Loucy (cell line): ENCODE results near the gene AKR1B15.
"Not testable (repeated sequence)": the region's sequence is repeated elsewhere in the genome, so short reads cannot be mapped to it uniquely, and the experiment has no call there.

Experiments
- H2AFZ ChIP-seq: fragments of 200-600 bp; sonication (generic); 2 replicates; pipeline ENCODE4 v1.6.0; 2016; ENCODE audit warnings: antibody characterized with exemption, mild to moderate bottlenecking, low read length, moderate library complexity
- H3F3A ChIP-seq: fragments of 200-600 bp; 2 replicates; pipeline ENCODE4 v1.6.0; 2016; ENCODE audit warnings: antibody characterized with exemption, low read depth, mild to moderate bottlenecking
- H3K27me3 ChIP-seq: fragments of 200-600 bp; sonication (generic); 2 replicates; pipeline ENCODE4 v1.6.1; 2014; ENCODE audit warnings: low read length, mild to moderate bottlenecking; ENCODE audit not compliant: insufficient read depth, poor library complexity, severe bottlenecking
- H3K36me3 ChIP-seq: fragments of 200-600 bp; sonication (generic); 2 replicates; pipeline ENCODE4 v1.6.1; 2016; ENCODE audit warnings: low read length; ENCODE audit not compliant: insufficient read depth
- H3K4me1 ChIP-seq: fragments of 200-600 bp; sonication (generic); 2 replicates; pipeline ENCODE4 v1.5.1; 2014; ENCODE audit warnings: low read length, mild to moderate bottlenecking; ENCODE audit not compliant: insufficient read depth, poor library complexity, severe bottlenecking
- H3K4me2 ChIP-seq: fragments of 200-600 bp; sonication (generic); 2 replicates; pipeline ENCODE4 v1.6.0; 2014; ENCODE audit warnings: antibody characterized with exemption, low read length, low read depth, mild to moderate bottlenecking; ENCODE audit not compliant: poor library complexity, severe bottlenecking
- H3K4me3 ChIP-seq: fragments of 200-600 bp; sonication (generic); 2 replicates; pipeline ENCODE4 v1.5.1; 2014; ENCODE audit warnings: low read length, mild to moderate bottlenecking, mixed read lengths; ENCODE audit not compliant: poor library complexity, severe bottlenecking
- H3K79me2 ChIP-seq: fragments of 200-600 bp; sonication (generic); 2 replicates; pipeline ENCODE4 v1.6.1; 2014; ENCODE audit warnings: low read length; ENCODE audit not compliant: insufficient read depth
- H3K9ac ChIP-seq: fragments of 200-600 bp; sonication (generic); 2 replicates; pipeline ENCODE4 v1.6.0; 2014; ENCODE audit warnings: mild to moderate bottlenecking, low read depth, low read length, moderate library complexity; ENCODE audit not compliant: poor library complexity, severe bottlenecking
- H3K9me2 ChIP-seq: fragments of 200-600 bp; sonication (generic); replicated peaks from 2 replicates; pipeline ENCODE4 v1.6.1; 2016; ENCODE audit warnings: low read depth, low read length, mixed read lengths
- H3K9me3 ChIP-seq: fragments of 200-600 bp; sonication (generic); 2 replicates; pipeline ENCODE4 v1.6.1; 2014; ENCODE audit warnings: mild to moderate bottlenecking, antibody characterized with exemption, low read length, low read depth; ENCODE audit not compliant: insufficient read depth
- H4K20me1 ChIP-seq: fragments of 200-600 bp; sonication (generic); 2 replicates; pipeline ENCODE4 v1.6.0; 2014; ENCODE audit warnings: antibody characterized with exemption, low read length, mild to moderate bottlenecking; ENCODE audit not compliant: insufficient read depth, poor library complexity, severe bottlenecking
- EZH2phosphoT487 ChIP-seq: fragments of 200-600 bp; IDR thresholded peaks from 2 replicates; pipeline ENCODE4 v1.6.1; 2018; ENCODE audit warnings: antibody characterized with exemption, mild to moderate bottlenecking, moderate library complexity, borderline replicate concordance
- TF ChIP-seq, protein P1 (sequence below): fragments of 200-600 bp; sonication (generic); conservative IDR thresholded peaks from 2 replicates; pipeline ENCODE4 v1.5.1; 2014; ENCODE audit warnings: mild to moderate bottlenecking, antibody characterized with exemption, low read length

Gene AKR1B15

DNA sequence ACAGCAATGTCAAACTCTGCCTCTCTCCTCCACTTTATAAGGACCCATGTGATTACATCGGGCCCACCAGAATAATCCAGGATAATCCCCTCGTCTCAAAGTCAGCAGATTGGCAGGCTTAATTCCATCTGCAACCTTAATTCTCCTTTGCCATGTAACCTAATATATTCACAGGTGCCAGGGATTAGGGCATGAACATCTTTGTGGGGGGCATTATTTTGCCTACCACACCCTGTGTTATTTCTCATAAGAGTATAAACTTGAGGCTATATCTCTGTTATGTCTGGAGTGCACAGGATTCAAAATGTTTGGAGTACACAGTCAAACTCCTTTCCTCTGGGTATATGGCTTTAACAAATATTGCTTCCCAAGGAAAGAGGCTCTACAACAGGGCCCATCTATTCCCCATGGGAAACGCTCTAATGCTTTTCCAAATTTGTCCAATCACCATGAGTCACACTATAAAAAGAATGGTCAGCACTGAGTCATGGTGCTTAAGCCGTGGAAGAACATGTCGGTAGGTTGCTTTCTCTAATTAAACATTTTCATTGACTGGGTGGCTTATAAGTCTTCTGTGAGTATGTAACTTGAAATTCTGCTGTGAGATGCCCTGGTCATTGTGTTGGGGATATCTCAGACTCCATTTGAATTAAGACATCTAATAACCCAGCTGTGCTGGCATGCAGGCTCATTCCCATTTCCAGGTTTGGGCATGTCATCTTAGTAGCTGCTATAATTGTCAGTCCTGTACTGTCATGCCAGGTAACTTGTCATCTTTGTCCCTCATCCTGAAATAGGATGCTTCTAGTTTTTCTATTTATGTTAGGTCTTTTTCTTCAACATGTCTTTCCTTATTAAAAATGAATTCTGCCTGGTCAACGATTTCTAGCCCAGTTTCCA, 33.1 kb upstream of the AKR1B15 start:
- Histone ChIP-seq H3K4me1 (no peaks in the 10 kb centered on the region), H3K9me3 (no peaks in the 10 kb centered on the region), H3K9ac (no peak overlapping the region), H3K4me3 (no peak overlapping the region), H2AFZ (no peak overlapping the region), H3K79me2 (no peaks in the 10 kb centered on the region), H3K9me2 (no peaks in the 10 kb centered on the region), H3F3A (no peaks in the 10 kb centered on the region), H3K27me3 (no peaks in the 10 kb centered on the region), H3K36me3 (no peaks in the 10 kb centered on the region), H3K4me2 (no peak overlapping the region), H4K20me1 (no peaks in the 10 kb centered on the region)
- no peak for TF ChIP-seq EZH2phosphoT487
- TF ChIP-seq, protein P1, sequence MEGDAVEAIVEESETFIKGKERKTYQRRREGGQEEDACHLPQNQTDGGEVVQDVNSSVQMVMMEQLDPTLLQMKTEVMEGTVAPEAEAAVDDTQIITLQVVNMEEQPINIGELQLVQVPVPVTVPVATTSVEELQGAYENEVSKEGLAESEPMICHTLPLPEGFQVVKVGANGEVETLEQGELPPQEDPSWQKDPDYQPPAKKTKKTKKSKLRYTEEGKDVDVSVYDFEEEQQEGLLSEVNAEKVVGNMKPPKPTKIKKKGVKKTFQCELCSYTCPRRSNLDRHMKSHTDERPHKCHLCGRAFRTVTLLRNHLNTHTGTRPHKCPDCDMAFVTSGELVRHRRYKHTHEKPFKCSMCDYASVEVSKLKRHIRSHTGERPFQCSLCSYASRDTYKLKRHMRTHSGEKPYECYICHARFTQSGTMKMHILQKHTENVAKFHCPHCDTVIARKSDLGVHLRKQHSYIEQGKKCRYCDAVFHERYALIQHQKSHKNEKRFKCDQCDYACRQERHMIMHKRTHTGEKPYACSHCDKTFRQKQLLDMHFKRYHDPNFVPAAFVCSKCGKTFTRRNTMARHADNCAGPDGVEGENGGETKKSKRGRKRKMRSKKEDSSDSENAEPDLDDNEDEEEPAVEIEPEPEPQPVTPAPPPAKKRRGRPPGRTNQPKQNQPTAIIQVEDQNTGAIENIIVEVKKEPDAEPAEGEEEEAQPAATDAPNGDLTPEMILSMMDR, result no peak

- H3K4me2 ChIP-seq, result no peak overlapping the region
- H3K27me3 ChIP-seq, result no peaks in the 10 kb centered on the region
- no peaks in the 10 kb centered on the region for H3K4me1 ChIP-seq
- no peaks in the 10 kb centered on the region for H4K20me1 ChIP-seq
- H3K79me2 ChIP-seq, result no peaks in the 10 kb centered on the region
- no peak overlapping the region for H3K9ac ChIP-seq
- no peak for TF ChIP-seq EZH2phosphoT487
- TF ChIP-seq, protein P1, result peak; percentile 33; the same call in 1 of the 2 replicates
- H3K9me2 ChIP-seq, result no peaks in the 10 kb centered on the region
- no peak overlapping the region for H2AFZ ChIP-seq
- H3K9me3 ChIP-seq, result no peaks in the 10 kb centered on the region
- no peak overlapping the region for H3K4me3 ChIP-seq
- H3F3A ChIP-seq, result no peaks in the 10 kb centered on the region
- no peaks in the 10 kb centered on the region for H3K36me3 ChIP-seq
Observed at GRCh38 chr7:134520130-134520529, 28.8 kb upstream of the AKR1B15 start.

GRCh38 chr7:134522601-134523000, 26.3 kb upstream of the AKR1B15 start:
- Histone ChIP-seq H2AFZ (no peak overlapping the region), H3K9me2 (no peaks in the 10 kb centered on the region), H3K9me3 (no peaks in the 10 kb centered on the region), H3K79me2 (no peaks in the 10 kb centered on the region), H4K20me1 (no peaks in the 10 kb centered on the region), H3K9ac (no peak overlapping the region), H3K27me3 (no peaks in the 10 kb centered on the region), H3K4me1 (no peaks in the 10 kb centered on the region), H3K36me3 (no peaks in the 10 kb centered on the region), H3K4me2 (no peak overlapping the region), H3K4me3 (no peak overlapping the region), H3F3A (no peaks in the 10 kb centered on the region)
- no peak for TF ChIP-seq EZH2phosphoT487
- TF ChIP-seq, protein P1, result no peak

GRCh38 chr7:134525449-134525848, 23.5 kb upstream of the AKR1B15 start:
- not testable (repeated sequence) for H3K4me1 ChIP-seq, H3K36me3 ChIP-seq, H2AFZ ChIP-seq, H4K20me1 ChIP-seq, H3F3A ChIP-seq, H3K9me3 ChIP-seq, H3K27me3 ChIP-seq, H3K79me2 ChIP-seq, H3K4me3 ChIP-seq, H3K9me2 ChIP-seq, H3K4me2 ChIP-seq, H3K9ac ChIP-seq

DNA sequence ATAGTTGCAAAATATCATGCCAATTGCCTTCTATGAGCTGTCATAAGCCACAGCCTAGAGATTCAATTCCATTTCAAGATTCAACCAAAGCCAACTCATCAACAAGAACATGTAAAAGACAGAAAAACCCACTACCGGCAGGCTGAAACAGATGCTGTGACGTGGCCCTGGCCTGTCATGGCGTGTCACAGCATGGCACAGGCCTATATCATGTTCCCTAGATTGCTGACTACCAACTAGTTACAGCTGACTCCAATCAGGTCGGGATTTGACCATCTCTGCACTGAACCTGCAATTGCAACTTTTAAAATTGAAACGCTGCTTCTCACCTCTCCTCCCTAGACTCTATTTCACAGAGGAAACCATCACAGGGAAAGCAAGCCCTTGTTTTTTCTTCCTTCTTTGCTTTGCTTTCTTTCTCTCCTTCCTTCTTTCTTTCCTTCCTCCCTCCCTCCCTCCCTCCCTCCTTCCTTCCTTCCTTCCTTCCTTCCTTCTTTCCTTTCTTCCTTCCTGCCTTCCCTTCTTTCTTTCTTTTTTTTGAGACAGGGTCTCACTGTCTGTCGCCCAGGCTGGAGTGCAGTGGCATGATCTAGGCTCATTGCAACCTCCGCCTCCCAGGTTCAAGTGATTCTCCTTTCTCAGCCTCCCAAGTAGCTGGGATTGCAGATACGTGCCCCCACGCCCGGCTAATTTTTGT, 22.2 kb upstream of the AKR1B15 start:
- not testable (repeated sequence) for H3K27me3 ChIP-seq, H2AFZ ChIP-seq, H3K79me2 ChIP-seq, H3K4me3 ChIP-seq, H3F3A ChIP-seq, H3K9me3 ChIP-seq, H4K20me1 ChIP-seq, H3K9me2 ChIP-seq, H3K4me2 ChIP-seq, H3K36me3 ChIP-seq, H3K4me1 ChIP-seq, H3K9ac ChIP-seq
